Measurements from ENCODE around the gene ARFIP2. TPM values are rescaled to one million over a fixed set of nuclear protein-coding genes. Genes with fewer than 3 reads are reported as not detected.
"Not testable (repeated sequence)": the region's sequence is repeated elsewhere in the genome, so short reads cannot be mapped to it uniquely, and the experiment has no call there.

ARFIP2 gene
- total and polyA plus RNA-seq, 4 donors = 16.2 to 42.0 (median 23.8) TPM

GRCh38 chr11:6523253-6523652 is 42.1 kb upstream of the ARFIP2 start:
- 36% methylated on average over 1 of the region's 1 CpG for WGBS
- H3K9ac ChIP-seq (ENCODE audit: low read depth in 1 of 2, low read length in 2 of 2) = no peak overlapping the region

DNA sequence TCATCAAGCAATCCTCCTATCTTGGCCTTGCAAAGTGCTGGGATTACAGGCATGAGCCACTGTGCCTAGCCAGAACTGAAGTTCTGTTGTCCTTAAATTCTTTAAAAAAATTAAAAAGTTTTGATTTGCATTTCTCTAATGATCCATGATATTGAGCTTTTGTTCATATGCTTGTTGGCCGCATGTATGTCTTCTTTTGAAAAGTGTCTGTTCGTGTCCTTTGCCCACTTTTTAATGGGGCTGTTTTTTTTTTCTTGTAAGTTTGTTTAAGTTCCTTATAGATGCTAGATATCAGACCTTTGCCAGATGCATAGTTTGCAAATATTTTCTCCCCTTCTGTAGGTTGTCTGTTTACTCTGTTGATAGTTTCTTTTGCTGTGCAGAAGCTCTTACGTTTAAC is 40.8 kb upstream of the ARFIP2 start:
- not testable (repeated sequence) for H3K36me3 ChIP-seq (ENCODE audit: control insufficient read depth in 4 of 4, insufficient read depth in 3 of 4, low read depth in 1 of 4, low read length in 3 of 4); H3K27ac ChIP-seq (ENCODE audit: low read depth in 1 of 2, low read length in 2 of 2); H3K4me1 ChIP-seq (ENCODE audit: control insufficient read depth in 4 of 4, insufficient read depth in 4 of 4, low read length in 3 of 4); H3K9me3 ChIP-seq (ENCODE audit: control insufficient read depth in 4 of 4, low read length in 3 of 4); H3K4me3 ChIP-seq (ENCODE audit: low read depth in 1 of 3, low read length in 3 of 3); H3K27me3 ChIP-seq (ENCODE audit: control insufficient read depth in 4 of 4, insufficient read depth in 4 of 4, low read length in 3 of 4); H3K9ac ChIP-seq (ENCODE audit: low read depth in 1 of 2, low read length in 2 of 2); DNase-seq (ENCODE audit: low spot score)
- WGBS = 97% methylated on average over 3 of the region's 3 CpGs

More at GRCh38 chr11:6523253-6523652, 42.1 kb upstream of the ARFIP2 start:
- Histone ChIP-seq H3K4me3 (ENCODE audit: low read depth in 1 of 3, low read length in 3 of 3) (no peak overlapping the region), H3K27me3 (ENCODE audit: control insufficient read depth in 4 of 4, insufficient read depth in 4 of 4, low read length in 3 of 4) (no peaks in the 10 kb centered on the region), H3K36me3 (ENCODE audit: control insufficient read depth in 4 of 4, insufficient read depth in 3 of 4, low read depth in 1 of 4, low read length in 3 of 4) (peaks cover 0 to 10% (median 0%) of the 10 kb centered on the region in 4 donors), H3K9me3 (ENCODE audit: control insufficient read depth in 4 of 4, low read length in 3 of 4) (no peaks in the 10 kb centered on the region), H3K27ac (ENCODE audit: low read depth in 1 of 2, low read length in 2 of 2) (no peak overlapping the region), H3K4me1 (ENCODE audit: control insufficient read depth in 4 of 4, insufficient read depth in 4 of 4, low read length in 3 of 4) (no peaks in the 10 kb centered on the region)
- no peak for TF ChIP-seq TAF1 (conservative IDR thresholded peaks at IDR 0.05)
- TF ChIP-seq RAD21 (IDR thresholded peaks at IDR 0.05) = no peak
- TF ChIP-seq EGR1 (IDR thresholded peaks at IDR 0.05; ENCODE audit: low read depth in 2 of 2) = no peak
- DNase-seq (ENCODE audit: low spot score) = no peak

- Histone ChIP-seq H3K4me3 (ENCODE audit: low read depth in 1 of 3, low read length in 3 of 3) (no peak overlapping the region), H3K36me3 (ENCODE audit: control insufficient read depth in 4 of 4, insufficient read depth in 3 of 4, low read depth in 1 of 4, low read length in 3 of 4) (peaks cover 0 to 10% (median 1%) of the 10 kb centered on the region in 4 donors), H3K27ac (ENCODE audit: low read depth in 1 of 2, low read length in 2 of 2) (no peak overlapping the region), H3K9me3 (ENCODE audit: control insufficient read depth in 4 of 4, low read length in 3 of 4) (no peaks in the 10 kb centered on the region), H3K4me1 (ENCODE audit: control insufficient read depth in 4 of 4, insufficient read depth in 4 of 4, low read length in 3 of 4) (no peaks in the 10 kb centered on the region), H3K27me3 (ENCODE audit: control insufficient read depth in 4 of 4, insufficient read depth in 4 of 4, low read length in 3 of 4) (no peaks in the 10 kb centered on the region), H3K9ac (ENCODE audit: low read depth in 1 of 2, low read length in 2 of 2) (no peak overlapping the region)
- DNase-seq (ENCODE audit: low spot score) = no peak
- TF ChIP-seq, protein P1, sequence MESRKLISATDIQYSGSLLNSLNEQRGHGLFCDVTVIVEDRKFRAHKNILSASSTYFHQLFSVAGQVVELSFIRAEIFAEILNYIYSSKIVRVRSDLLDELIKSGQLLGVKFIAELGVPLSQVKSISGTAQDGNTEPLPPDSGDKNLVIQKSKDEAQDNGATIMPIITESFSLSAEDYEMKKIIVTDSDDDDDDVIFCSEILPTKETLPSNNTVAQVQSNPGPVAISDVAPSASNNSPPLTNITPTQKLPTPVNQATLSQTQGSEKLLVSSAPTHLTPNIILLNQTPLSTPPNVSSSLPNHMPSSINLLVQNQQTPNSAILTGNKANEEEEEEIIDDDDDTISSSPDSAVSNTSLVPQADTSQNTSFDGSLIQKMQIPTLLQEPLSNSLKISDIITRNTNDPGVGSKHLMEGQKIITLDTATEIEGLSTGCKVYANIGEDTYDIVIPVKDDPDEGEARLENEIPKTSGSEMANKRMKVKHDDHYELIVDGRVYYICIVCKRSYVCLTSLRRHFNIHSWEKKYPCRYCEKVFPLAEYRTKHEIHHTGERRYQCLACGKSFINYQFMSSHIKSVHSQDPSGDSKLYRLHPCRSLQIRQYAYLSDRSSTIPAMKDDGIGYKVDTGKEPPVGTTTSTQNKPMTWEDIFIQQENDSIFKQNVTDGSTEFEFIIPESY (IDR thresholded peaks at IDR 0.05) = no peak
- TF ChIP-seq NR2F2 (IDR thresholded peaks at IDR 0.05) (no peak), EGR1 (IDR thresholded peaks at IDR 0.05; ENCODE audit: low read depth in 2 of 2) (no peak), HNF4A (conservative IDR thresholded peaks at IDR 0.05) (no peak), YY1 (IDR thresholded peaks at IDR 0.05) (no peak), JUND (IDR thresholded peaks at IDR 0.05) (no peak), SP1 (IDR thresholded peaks at IDR 0.05) (no peak), RXRA (IDR thresholded peaks at IDR 0.05) (no peak), FOXA1 (IDR thresholded peaks at IDR 0.05) (no peak), FOXA2 (IDR thresholded peaks at IDR 0.05) (no peak), HNF4G (IDR thresholded peaks at IDR 0.05) (no peak)
- TF ChIP-seq, protein P2, sequence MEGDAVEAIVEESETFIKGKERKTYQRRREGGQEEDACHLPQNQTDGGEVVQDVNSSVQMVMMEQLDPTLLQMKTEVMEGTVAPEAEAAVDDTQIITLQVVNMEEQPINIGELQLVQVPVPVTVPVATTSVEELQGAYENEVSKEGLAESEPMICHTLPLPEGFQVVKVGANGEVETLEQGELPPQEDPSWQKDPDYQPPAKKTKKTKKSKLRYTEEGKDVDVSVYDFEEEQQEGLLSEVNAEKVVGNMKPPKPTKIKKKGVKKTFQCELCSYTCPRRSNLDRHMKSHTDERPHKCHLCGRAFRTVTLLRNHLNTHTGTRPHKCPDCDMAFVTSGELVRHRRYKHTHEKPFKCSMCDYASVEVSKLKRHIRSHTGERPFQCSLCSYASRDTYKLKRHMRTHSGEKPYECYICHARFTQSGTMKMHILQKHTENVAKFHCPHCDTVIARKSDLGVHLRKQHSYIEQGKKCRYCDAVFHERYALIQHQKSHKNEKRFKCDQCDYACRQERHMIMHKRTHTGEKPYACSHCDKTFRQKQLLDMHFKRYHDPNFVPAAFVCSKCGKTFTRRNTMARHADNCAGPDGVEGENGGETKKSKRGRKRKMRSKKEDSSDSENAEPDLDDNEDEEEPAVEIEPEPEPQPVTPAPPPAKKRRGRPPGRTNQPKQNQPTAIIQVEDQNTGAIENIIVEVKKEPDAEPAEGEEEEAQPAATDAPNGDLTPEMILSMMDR (IDR thresholded peaks at IDR 0.05; ENCODE audit: low read depth, low read length, missing input control) = no peak
- TF ChIP-seq, protein P3, sequence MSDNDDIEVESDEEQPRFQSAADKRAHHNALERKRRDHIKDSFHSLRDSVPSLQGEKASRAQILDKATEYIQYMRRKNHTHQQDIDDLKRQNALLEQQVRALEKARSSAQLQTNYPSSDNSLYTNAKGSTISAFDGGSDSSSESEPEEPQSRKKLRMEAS (IDR thresholded peaks at IDR 0.05) = no peak
- WGBS = 86% methylated on average over 3 of the region's 3 CpGs
Measured at GRCh38 chr11:6520265-6520664, 39.1 kb upstream of the ARFIP2 start.
